ENCODE measurements around the gene LCN15. TPM values are rescaled to one million over a fixed set of nuclear protein-coding genes. Genes with fewer than 3 reads are reported as not detected.
"Not testable (repeated sequence)": the region's sequence is repeated elsewhere in the genome, so short reads cannot be mapped to it uniquely, and the experiment has no call there.

LCN15 gene
- total RNA-seq, 1 donor from 2014 or later, result not detected

DNA sequence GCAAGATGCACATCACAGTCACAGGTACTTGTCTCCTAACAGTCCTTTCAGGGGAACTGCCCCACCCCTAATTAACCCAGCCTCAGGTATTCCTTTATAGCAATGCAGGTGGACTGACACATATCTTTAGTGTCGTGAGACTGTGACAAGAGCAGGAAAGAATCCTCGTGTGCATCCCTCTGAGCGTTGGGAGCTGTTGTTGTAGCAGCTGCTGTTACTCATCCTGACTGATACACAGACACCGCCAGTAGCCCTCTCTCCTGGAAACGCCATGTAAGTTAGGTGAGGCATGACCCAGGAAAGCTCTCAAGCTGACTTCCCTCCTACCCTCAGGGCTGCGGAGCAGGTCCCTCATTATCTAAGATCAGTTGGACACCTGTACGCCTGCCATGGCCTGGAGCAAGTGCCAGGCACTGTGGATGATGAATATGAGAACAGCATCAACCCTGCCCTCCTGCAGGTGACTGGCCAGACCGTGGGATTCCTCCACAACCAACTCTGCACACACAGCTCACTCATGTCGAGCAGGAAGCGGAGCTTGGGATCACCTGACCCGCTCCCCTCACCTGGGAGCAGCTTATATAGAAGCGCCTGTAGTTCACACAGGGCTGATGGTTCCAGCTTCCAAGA lies 10.2 kb upstream of the LCN15 start:
- DNase-seq, result no peak

- no peak for DNase-seq
Observed at GRCh38 chr9:136773386-136774044, 9.2 kb upstream of the LCN15 start.

DNA sequence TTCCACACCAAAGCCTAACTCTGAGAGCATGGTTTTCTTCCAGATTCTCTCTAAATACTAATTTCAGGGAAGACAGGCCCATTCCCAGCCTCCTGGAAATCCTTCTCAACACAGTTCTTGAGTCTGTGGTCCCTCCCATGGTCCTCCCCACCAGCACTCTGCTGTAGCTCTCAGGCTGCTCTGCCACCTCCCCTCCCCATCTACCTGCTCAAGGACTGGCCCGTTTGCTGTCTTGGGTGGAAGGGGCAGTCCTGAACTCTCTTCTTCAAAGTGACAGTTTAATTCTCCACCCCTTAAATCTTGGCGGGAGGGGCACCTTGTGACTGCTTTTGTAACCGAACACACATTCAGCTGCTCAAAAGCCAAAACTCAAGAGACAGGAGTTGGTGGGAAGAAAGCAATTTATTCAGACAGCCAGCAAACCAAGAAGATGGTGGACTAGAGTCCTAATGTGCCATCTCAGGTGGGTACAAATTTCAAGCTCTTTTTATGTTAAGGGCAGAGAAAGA lies 7.6 kb upstream of the LCN15 start:
- DNase-seq, result no peak

- DNase-seq, result no peak
Observed at GRCh38 chr9:136769710-136770191, 5.4 kb upstream of the LCN15 start.

- not testable (repeated sequence) for DNase-seq
Observed at GRCh38 chr9:136766410-136767120, 2.2 kb upstream of the LCN15 start.

DNA sequence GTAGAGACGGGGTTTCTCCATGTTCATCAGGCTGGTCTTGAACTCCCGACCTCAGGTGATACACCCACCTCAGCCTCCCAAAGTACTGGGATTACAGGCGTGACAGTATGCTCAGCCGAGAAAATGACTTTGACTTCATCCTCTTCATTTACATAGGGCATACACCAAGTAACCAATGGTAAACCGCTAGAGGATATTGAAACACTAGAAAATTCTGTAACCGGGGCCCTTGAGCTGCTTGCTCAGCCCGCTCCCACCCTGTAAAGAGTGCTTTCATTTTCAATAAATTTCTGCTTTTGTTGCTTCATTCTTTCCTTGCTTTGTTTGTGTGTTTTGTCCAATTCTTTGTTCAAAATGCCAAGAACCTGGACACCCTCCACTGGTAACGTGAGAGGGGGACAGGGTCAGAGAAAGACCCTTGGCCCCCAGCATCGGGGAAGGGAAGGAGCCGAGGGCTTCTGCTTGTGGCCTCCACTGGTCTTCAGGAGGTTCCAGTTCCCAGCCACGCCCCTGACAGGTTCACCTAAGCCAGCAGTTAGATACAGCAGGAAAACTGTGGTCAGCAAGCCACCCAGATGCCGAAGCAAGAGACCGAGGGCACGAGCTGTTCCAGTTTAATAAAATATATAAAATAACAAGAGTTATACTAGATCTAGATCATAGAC lies 1.6 kb upstream of the LCN15 start:
- not testable (repeated sequence) for DNase-seq

DNA sequence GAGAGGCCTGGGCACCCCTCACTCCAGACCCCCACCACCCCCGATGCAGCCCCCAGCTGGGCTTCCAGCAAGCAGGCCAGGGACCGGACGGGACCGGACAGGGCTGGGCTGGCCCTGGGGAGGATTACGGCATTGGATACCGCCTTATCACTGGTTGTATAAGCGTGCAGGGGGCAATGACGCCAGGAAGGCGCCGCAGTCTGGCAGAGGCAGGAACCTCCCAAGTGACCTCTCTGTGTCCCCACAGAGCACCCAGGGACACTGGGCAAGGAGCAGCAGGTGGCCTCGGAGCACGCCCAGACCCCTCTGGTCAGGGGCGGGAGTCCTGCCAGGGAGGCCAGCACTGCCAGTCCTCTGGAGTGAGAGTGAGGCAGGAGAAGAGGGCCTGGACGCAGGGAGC lies 723 bp upstream of the LCN15 start:
- DNase-seq, result no peak

- DNase-seq, result no peak
Observed at GRCh38 chr9:136763649-136764035, 676 bp downstream of the LCN15 start.

- DNase-seq, result no peak
Observed at GRCh38 chr9:136762915-136763648, 1.2 kb downstream of the LCN15 start.

DNA sequence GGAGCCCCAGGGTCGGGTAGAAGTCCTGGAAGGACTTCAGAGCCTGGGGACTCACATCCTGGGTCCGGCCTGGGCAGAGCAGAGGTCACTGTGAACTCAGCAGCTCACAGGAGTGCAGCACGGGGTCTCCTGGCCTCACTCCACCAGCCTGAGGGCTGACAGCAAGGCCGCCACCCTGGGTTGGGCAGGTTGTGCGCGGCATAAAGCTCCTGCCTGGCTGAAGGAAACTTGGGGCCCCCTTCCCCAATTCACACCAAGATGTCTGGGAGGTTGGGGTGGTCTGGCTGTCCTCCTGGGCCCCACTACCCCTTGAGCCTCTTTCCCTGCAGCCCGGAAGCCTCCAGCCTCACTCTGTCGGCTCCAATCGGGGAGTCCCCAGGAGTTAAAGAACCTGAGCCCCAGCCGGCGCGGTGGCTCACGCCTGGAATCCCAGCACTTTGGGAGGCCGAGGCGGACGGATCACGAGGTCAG lies 2.1 kb downstream of the LCN15 start:
- no peak for DNase-seq

DNA sequence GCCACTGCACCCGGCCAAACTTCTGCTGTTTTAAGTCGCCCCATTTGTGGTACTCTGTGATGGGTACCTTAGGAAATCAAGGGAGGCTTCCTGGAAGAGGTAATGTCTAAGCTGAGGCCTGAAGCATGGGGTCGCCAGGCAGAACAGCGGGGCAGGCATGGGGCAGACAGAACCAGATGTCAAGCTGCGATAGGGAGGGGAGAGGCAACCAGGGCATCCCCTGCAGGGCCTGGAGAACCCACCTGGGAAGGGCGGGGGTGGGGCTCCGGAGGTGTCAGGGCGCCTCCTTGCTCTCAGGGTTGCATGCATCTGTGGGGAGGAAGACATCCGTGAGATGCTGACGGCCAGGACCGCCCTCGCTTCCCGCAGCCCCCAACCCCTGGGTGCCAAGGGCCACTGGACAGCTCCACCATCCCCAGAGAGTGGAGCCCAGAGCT lies 2.8 kb downstream of the LCN15 start:
- DNase-seq, result no peak

- DNase-seq, result not testable (repeated sequence)
Observed at GRCh38 chr9:136760834-136761544, 3.3 kb downstream of the LCN15 start.

GRCh38 chr9:136760424-136760823 lies 3.9 kb downstream of the LCN15 start:
- DNase-seq, result no peak

DNA sequence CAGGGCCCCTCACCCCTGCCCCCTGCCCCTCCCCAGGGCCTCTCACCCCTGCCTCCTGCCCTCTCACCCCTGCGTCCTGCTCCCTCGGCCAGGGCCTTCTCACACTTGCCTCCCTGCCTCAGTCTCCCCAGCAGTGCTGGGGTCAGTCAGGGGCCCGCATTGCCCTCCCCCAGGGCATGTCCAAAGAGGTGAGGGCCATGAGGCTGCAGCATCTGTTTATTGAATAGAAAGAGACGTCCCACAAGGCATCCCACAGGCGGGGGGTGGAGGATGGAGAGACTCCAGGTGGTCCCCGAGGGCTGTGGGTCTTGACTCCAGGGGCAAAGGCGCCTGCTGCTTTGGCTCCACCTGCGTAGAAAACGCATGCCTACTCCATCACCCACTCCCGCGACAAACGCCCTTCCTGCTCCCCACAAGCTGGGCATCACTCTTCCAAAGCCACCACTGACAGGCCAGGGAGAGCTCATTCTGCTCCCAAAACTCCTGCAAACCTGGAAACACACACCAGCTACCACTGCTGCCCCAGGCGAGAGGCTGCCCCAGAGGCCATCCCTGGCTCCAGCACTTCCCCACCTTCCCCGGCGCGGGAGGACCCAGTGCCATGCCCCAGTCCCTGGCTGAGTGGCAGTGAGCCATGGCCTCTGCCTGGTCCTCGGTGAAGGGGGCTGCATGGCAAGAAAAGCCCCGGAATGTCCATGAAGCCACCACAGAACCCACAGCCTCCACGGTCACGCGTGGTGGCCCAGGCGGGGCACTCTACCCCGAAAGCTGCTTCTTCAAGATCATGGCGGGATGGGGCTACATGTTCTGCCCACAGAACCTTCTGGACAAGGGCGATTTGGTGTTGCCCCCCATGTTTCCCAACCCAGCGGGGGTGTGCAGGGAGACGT lies 4.6 kb downstream of the LCN15 start:
- DNase-seq, result no peak

- no peak for DNase-seq
Observed at GRCh38 chr9:136759001-136759400, 5.3 kb downstream of the LCN15 start.

DNA sequence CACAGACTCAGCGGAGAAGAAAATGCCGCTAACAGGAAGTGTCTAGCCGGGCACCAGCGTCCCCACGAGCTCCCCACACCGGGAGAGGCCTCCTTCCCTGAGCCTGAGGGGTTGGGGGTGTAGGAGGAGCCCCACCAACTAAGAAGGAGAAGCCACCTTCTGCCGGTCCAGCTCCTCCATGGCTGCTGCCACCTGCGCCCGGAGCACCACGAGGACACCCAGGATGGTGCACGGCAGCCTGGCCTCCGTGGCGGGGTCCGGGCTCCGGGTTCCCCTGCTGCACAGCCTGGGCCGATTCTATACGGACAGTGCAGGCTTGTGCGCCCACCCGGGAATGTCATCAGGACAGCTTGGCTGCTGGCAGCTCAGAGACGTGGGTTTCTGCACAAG lies 6.6 kb downstream of the LCN15 start:
- DNase-seq, result no peak

- DNase-seq, result no peak
Observed at GRCh38 chr9:136757328-136757727, 7.0 kb downstream of the LCN15 start.

DNA sequence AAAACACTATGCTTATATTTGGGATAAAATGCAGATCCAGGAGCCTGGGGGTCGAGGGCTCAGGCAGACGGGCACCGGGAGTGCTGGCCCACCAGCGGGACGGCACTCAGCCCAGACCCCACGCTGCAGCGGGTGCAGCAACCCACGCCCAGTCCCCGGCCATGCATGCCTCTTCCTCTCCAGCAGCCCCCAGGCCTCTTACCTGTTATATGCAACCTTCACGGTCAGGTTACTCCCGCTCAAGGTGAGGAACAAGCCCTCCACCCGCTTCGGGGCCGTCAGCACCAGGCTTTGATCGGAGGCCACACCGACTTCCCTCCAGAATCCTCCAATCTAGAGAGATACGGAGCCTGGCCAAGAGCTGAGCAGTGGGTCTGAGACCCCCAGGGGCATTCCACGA lies 7.5 kb downstream of the LCN15 start:
- DNase-seq, result no peak

DNA sequence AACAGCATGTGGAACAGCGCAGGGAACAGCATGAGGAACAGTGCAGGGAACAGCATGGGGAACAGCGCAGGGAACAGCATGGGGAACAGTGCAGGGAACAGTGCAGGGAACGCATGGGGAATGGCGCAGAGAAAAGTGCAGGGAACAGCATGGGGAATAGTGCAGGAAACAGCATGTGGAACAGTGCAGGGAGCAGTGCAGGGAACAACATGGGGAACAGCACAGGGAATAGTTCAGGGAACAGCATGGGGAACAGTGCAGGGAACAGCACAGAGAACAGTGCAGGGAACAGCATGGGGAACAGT lies 8.2 kb downstream of the LCN15 start:
- DNase-seq, result no peak

Data from skin of body (tissue), 2 donors.